OCI-LY3 (cell line): ENCODE data around the gene SPATA19.

Experiments
- H2AFZ ChIP-seq: fragments of 200-600, 300-600 bp; shearing (Covaris generic); 2 replicates; pipeline ENCODE4 v1.6.0; 2014; ENCODE audit warnings: antibody characterized with exemption, low read depth, low read length
- H3K27ac ChIP-seq: fragments of 200-600, 300-600 bp; sonication (generic); 2 replicates; pipeline ENCODE4 v1.5.1; 2014; ENCODE audit warnings: mild to moderate bottlenecking, low read length, moderate library complexity, mixed read lengths
- H3K27me3 ChIP-seq: fragments of 200-600, 300-600 bp; sonication (generic); 2 replicates; pipeline ENCODE4 v1.6.1; 2014; ENCODE audit warnings: low read depth, low read length, mixed read lengths
- H3K36me3 ChIP-seq: fragments of 200-600, 300-600 bp; sonication (generic); replicated peaks from 2 replicates; pipeline ENCODE3; 2014; ENCODE audit warnings: low read depth, low read length, mixed read lengths
- H3K4me1 ChIP-seq: fragments of 300-600, 200-600 bp; sonication (generic); 2 replicates; pipeline ENCODE4 v1.6.1; 2014; ENCODE audit warnings: low read length, mixed read lengths
- H3K4me2 ChIP-seq: fragments of 200-600, 300-600 bp; sonication (generic); 2 replicates; pipeline ENCODE4 v1.6.1; 2014; ENCODE audit warnings: low read length, mixed read lengths
- H3K4me3 ChIP-seq: fragments of 300-600, 200-600 bp; sonication (generic); 2 replicates; pipeline ENCODE4 v1.5.1; 2014; ENCODE audit warnings: antibody characterized with exemption, mild to moderate bottlenecking, low read length, moderate library complexity
- H3K79me2 ChIP-seq: fragments of 300-600, 200-600 bp; shearing (Covaris generic); 2 replicates; pipeline ENCODE4 v1.6.1; 2014; ENCODE audit warnings: mild to moderate bottlenecking, low read length, mixed read lengths
- H3K9ac ChIP-seq: fragments of 300-600, 200-600 bp; shearing (Covaris generic); 2 replicates; pipeline ENCODE4 v1.6.0; 2014; ENCODE audit warnings: mild to moderate bottlenecking, low read length, moderate library complexity
- H3K9me3 ChIP-seq: fragments of 200-600, 300-600 bp; shearing (Covaris generic); 2 replicates; pipeline ENCODE4 v1.6.1; 2014; ENCODE audit warnings: low read length, mixed read lengths; ENCODE audit not compliant: insufficient read depth
- H4K20me1 ChIP-seq: fragments of 200-600, 300-600 bp; sonication (generic); 2 replicates; pipeline ENCODE4 v1.6.1; 2016; ENCODE audit warnings: low read length, mixed read lengths; ENCODE audit not compliant: insufficient read depth
- CTCF ChIP-seq: fragments of 200-600, 300-600 bp; sonication (generic); IDR thresholded peaks from 2 replicates; pipeline ENCODE4 v1.5.1; 2014; ENCODE audit warnings: antibody characterized with exemption, low read length, low read depth
- EZH2phosphoT487 ChIP-seq: fragments of 200-600 bp; shearing (Covaris generic); IDR thresholded peaks from 2 replicates; pipeline ENCODE4 v1.6.1; 2018; ENCODE audit warnings: antibody characterized with exemption, mixed run types, low read depth

The SPATA19 gene, protein sequence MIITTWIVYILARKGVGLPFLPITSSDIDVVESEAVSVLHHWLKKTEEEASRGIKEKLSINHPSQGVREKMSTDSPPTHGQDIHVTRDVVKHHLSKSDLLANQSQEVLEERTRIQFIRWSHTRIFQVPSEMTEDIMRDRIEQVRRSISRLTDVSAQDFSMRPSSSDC

DNA sequence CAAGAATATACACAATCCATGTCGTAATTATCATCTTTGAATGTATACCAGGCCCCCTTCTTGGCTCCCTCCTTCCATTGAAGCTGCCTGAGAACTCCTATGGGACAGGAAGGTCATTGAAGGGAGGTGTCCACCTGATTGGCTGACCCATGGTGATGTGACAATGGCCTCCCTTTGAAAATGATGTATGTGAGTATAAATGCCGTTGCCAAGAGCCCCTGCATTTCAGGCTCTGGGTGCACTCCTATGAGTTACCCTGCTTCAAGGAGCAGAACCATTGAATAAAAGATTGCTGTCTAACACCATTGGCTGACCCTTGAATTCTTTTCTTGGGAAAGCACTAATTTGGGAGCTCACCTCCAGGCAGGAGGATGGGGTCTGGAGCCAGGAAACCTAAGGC is at the start of gene SPATA19:
Gene SPATA19, minus strand, starts transcription at position 101 of the 400 bp plus-strand sequence. Its CDS starts 67 bp downstream, at position 34.
- Histone ChIP-seq H2AFZ (no peak within 1 kb of the TSS), H3K27me3 (peaks cover 4% of the 10 kb centered on the region; the same call in 1 of the 2 replicates), H3K4me2 (no peak within 1 kb of the TSS), H3K79me2 (no peaks in the 10 kb centered on the region), H3K27ac (no peak within 1 kb of the TSS), H3K4me1 (no peaks in the 10 kb centered on the region), H3K9me3 (no peaks in the 10 kb centered on the region), H3K9ac (no peak within 1 kb of the TSS), H3K36me3 (no peaks in the 10 kb centered on the region), H4K20me1 (no peaks in the 10 kb centered on the region), H3K4me3 (no peak within 1 kb of the TSS)
- TF ChIP-seq CTCF = no peak
- no peak for TF ChIP-seq EZH2phosphoT487

DNA sequence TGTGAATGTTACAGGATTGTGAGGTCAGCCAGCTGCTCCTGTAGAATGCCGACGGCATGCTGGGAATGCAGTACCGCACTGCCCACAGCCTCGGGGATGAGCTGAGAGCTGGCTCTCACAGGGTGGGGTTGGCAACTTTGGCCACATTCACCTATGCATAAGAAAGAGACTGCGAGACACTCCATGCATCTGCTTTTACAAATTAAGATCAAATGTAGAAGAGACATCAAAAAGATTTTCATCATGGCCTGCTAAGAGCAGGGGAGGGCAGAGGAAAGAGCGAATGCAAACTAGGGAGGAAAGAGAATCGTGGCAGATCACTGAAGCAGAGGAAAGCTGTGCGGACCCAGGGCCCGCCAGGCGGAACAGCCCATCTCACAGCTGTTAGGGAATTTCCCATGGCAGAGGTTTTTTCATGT is 49.8 kb upstream of the SPATA19 start:
- H4K20me1 ChIP-seq = no peaks in the 10 kb centered on the region
- no peak overlapping the region for H3K4me3 ChIP-seq
- H3K79me2 ChIP-seq = no peaks in the 10 kb centered on the region
- H3K9me3 ChIP-seq = no peaks in the 10 kb centered on the region
- H2AFZ ChIP-seq = no peak overlapping the region
- peaks cover 61% of the 10 kb centered on the region for H3K4me1 ChIP-seq
- peak overlapping the region; percentile 63 for H3K4me2 ChIP-seq
- no peak for TF ChIP-seq CTCF
- TF ChIP-seq EZH2phosphoT487 = no peak
- no peaks in the 10 kb centered on the region for H3K36me3 ChIP-seq
- H3K9ac ChIP-seq = no peak overlapping the region
- H3K27ac ChIP-seq = peak overlapping the region; percentile 83
- H3K27me3 ChIP-seq = peaks cover 14% of the 10 kb centered on the region

DNA sequence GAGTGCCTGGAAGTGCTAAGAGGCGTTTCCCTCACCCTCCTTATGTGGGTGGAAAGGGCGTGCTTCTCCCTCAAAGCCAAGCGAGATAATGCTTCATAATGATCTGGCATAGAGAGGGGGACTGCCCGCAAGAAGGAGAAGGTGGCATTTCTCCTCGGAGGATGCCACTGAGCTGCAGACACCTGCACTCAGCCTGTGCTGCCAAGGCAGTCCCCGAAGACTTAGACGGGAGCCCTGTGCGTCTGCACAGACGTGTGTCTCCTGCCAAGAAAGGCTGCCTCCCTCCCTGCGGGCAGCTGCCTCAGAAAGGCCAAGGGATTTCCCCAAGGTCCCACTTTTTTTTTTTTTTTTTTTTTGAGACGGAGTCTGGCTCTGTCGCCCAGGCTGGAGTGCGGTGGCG is 48.1 kb upstream of the SPATA19 start:
- Histone ChIP-seq H3K27ac (no peak overlapping the region), H3K27me3 (peaks cover 7% of the 10 kb centered on the region; the same call in 1 of the 2 replicates), H3K4me1 (peaks cover 51% of the 10 kb centered on the region), H2AFZ (no peak overlapping the region), H3K4me2 (no peak overlapping the region), H3K36me3 (no peaks in the 10 kb centered on the region), H3K9ac (no peak overlapping the region), H3K79me2 (no peaks in the 10 kb centered on the region), H3K9me3 (no peaks in the 10 kb centered on the region), H3K4me3 (no peak overlapping the region), H4K20me1 (no peaks in the 10 kb centered on the region)
- TF ChIP-seq EZH2phosphoT487 (no peak), CTCF (no peak)

GRCh38 chr11:133892584-133893380 is 47.5 kb upstream of the SPATA19 start:
- peaks cover 7% of the 10 kb centered on the region; the same call in 1 of the 2 replicates for H3K27me3 ChIP-seq
- no peaks in the 10 kb centered on the region for H4K20me1 ChIP-seq
- H3K4me3 ChIP-seq = no peak overlapping the region
- H3K9me3 ChIP-seq = no peaks in the 10 kb centered on the region
- H3K79me2 ChIP-seq = no peaks in the 10 kb centered on the region
- no peak overlapping the region for H3K9ac ChIP-seq
- no peak overlapping the region for H3K27ac ChIP-seq
- no peak for TF ChIP-seq EZH2phosphoT487
- TF ChIP-seq CTCF = no peak
- H3K36me3 ChIP-seq = no peaks in the 10 kb centered on the region
- H3K4me1 ChIP-seq = peaks cover 45% of the 10 kb centered on the region
- H2AFZ ChIP-seq = no peak overlapping the region
- H3K4me2 ChIP-seq = no peak overlapping the region
